GM12878 (cell line): ENCODE measurements around the gene EVI5L. TPM values are rescaled to one million over a fixed set of nuclear protein-coding genes. Genes with fewer than 3 reads are reported as not detected.
A peak's percentile ranks its signal among the peaks of the same experiment; 100 is the strongest.

Experiments
- ATAC-seq: fragments of 200-7000 bp; cut with Tn5 transposase; 3 replicates; pipeline ENCODE4 v1.9.1; 2020; ENCODE audit warnings: mild to moderate bottlenecking, moderate library complexity
- BruUV-seq: library from RNA; stranded (reverse); fragments of 400-500 nt; replicated peaks from 2 replicates; lab custom pipeline; 2021; lab: Mats Ljungman, UMichigan
- CTCF ChIA-PET: fragments of 300-600 bp; sonication (Branson Sonifier 250); formaldehyde crosslinking; extraction: SDS; loops from one replicate; lab custom pipeline; 2021; ENCODE audit warnings: inconsistent platforms; lab: Yijun Ruan, JAX
- POLR2A ChIA-PET: fragments of 350-600 bp; formaldehyde crosslinking; extraction: SDS; loops from one replicate; lab custom pipeline; 2021; ENCODE audit warnings: inconsistent platforms; lab: Charles Lee
- RAD21 ChIA-PET: fragments of 300-600 bp; sonication (Branson Sonifier 250); formaldehyde crosslinking; loops from one replicate; lab custom pipeline; 2023; ENCODE audit warnings: antibody characterized with exemption; ENCODE audit not compliant: unreplicated experiment; lab: Charles Lee
- SMC1A ChIA-PET: fragments of 300-600 bp; sonication (Branson Sonifier 250); formaldehyde crosslinking; loops from one replicate; lab custom pipeline; 2023; ENCODE audit not compliant: unreplicated experiment, uncharacterized antibody; lab: Charles Lee
- DNase-seq: peaks from one replicate; pipeline ENCODE4 v3.0.0-alpha.2; 2011; ENCODE audit warnings: low read depth, low spot score
- FAIRE-seq: peaks from 3 replicates; lab custom pipeline; 2011; peaks lifted over from hg19 to GRCh38; lab: Jason Lieb, UNC
- H2AFZ ChIP-seq: 2 replicates; pipeline ENCODE4 v1.6.0; 2011; ENCODE audit warnings: low read depth, low read length, control low read depth; ENCODE audit not compliant: control insufficient read depth
- H3K27ac ChIP-seq: 2 replicates; pipeline ENCODE4 v1.5.1; 2011; ENCODE audit warnings: control low read depth; ENCODE audit not compliant: control insufficient read depth, insufficient read depth
- H3K27me3 ChIP-seq, 2 experiments: replicated peaks in 1 of 2; 2 replicates each; pipeline versions ENCODE4 v1.6.0 to v1.6.1; 2011; ENCODE audit warnings: low read length in 1 of 2; ENCODE audit not compliant: control insufficient read depth in 2 of 2, insufficient read depth in 2 of 2
- H3K36me3 ChIP-seq, 2 experiments: 2 replicates each; pipeline ENCODE4 v1.5.1; 2011; ENCODE audit warnings: low read length in 1 of 2; ENCODE audit not compliant: control insufficient read depth in 2 of 2, insufficient read depth in 2 of 2
- H3K4me1 ChIP-seq: 2 replicates; pipeline ENCODE4 v1.6.1; 2011; ENCODE audit warnings: mild to moderate bottlenecking, low read length, moderate library complexity, mixed read lengths; ENCODE audit not compliant: control insufficient read depth, insufficient read depth
- H3K4me2 ChIP-seq: 2 replicates; pipeline ENCODE4 v1.6.0; 2011; ENCODE audit warnings: control low read depth; ENCODE audit not compliant: control insufficient read depth, insufficient read depth
- H3K4me3 ChIP-seq: fragments of 200-600 bp; sonication (generic); 2 replicates; pipeline ENCODE4 v1.5.1; 2016
- H3K79me2 ChIP-seq: 2 replicates; pipeline ENCODE4 v1.6.0; 2011; ENCODE audit warnings: low read length; ENCODE audit not compliant: control insufficient read depth, insufficient read depth
- H3K9ac ChIP-seq: 2 replicates; pipeline ENCODE4 v1.8.0; 2011; ENCODE audit warnings: low read length, control low read depth, mixed read lengths; ENCODE audit not compliant: control insufficient read depth, insufficient read depth
- H3K9me3 ChIP-seq: replicated peaks from 3 replicates; pipeline ENCODE4 v1.5.1; 2011; ENCODE audit warnings: mild to moderate bottlenecking, low read length; ENCODE audit not compliant: control insufficient read depth, insufficient read depth
- H4K20me1 ChIP-seq: 2 replicates; pipeline ENCODE4 v1.6.0; 2011; ENCODE audit not compliant: control insufficient read depth, insufficient read depth
- CHD1 ChIP-seq: IDR thresholded peaks from 2 replicates; pipeline ENCODE4 v1.6.1; 2012; ENCODE audit warnings: low read depth, low read length, improper control_type of control experiment
- E2F4 ChIP-seq: IDR thresholded peaks from 2 replicates; pipeline ENCODE4 v1.6.1; 2012; ENCODE audit warnings: low read depth, low read length, improper control_type of control experiment
- MLLT1 ChIP-seq: fragments of 450-650 bp; IDR thresholded peaks from 2 replicates; pipeline ENCODE4 v1.6.1; 2016; ENCODE audit warnings: mild to moderate bottlenecking
- POLR2A ChIP-seq: IDR thresholded peaks from 2 replicates; pipeline ENCODE4 v1.6.1; 2011; ENCODE audit warnings: low read depth, mild to moderate bottlenecking, low read length
- STAT3 ChIP-seq: IDR thresholded peaks from 2 replicates; pipeline ENCODE4 v1.6.1; 2011; ENCODE audit warnings: low read depth, low read length, improper control_type of control experiment
- ZNF207 ChIP-seq: fragments of 450-650 bp; IDR thresholded peaks from 2 replicates; pipeline ENCODE4 v1.6.1; 2014; ENCODE audit warnings: antibody characterized with exemption, mild to moderate bottlenecking, borderline replicate concordance
- WGBS: methylation state at CpG from one replicate; pipeline ENCODE4 v1.1.6; 2016; ENCODE audit warnings: low lambda C conversion rate; ENCODE audit not compliant: insufficient replicate concordance, insufficient coverage; ENCODE audit errors: missing lambda C conversion rate; 5-methylcytosine and 5-hydroxymethylcytosine counted together
- in situ Hi-C: fragments of 300-500 bp; cut with MboI; formaldehyde crosslinking; loops from 9 replicates; pipeline ENCODE4 v1.14.3; 2018; ENCODE audit warnings: mixed read lengths
- intact Hi-C: fragments of 100-400 bp; cut with micrococcal nuclease; formaldehyde crosslinking; loops from one replicate; pipeline ENCODE4 v1.14.2; 2022; ENCODE audit not compliant: unreplicated experiment
- polyA plus RNA-seq, 11 experiments: library from polyadenylated mRNA; depleted of rRNA in 4 of 11; unstranded in 6 of 11; stranded (reverse) in 5 of 11; fragments of >200 nt; fragmentation: Nextera tagmentation in 4 of 11; fragmentation: Illumina TruSeq in 1 of 11; extraction: Ambion mirVana in 4 of 11; extraction: Trizol in 1 of 11; gene quantifications; 1 replicate in 1 of 11; 2 replicates in 10 of 11; pipeline versions ENCODE4 v1.2.1 to v1.2.3, GENCODE V29; 2011 to 2016; ENCODE audit warnings: inconsistent platforms in 2 of 11, missing spikeins in 2 of 11, low read depth in 1 of 11
- total RNA-seq, 4 experiments: library from RNA; depleted of rRNA in 3 of 4; stranded (reverse); fragments of >200 nt in 3 of 4; fragmentation: Illumina TruSeq in 1 of 4; extraction: Trizol in 1 of 4; gene quantifications; 2 replicates each; pipeline versions ENCODE4 v1.2.1 to v1.2.3, GENCODE V29; 2013 to 2021

EVI5L gene
- total and polyA plus RNA-seq, 10 of the 15 experiments (the other 5 are each of a cell fraction or from before 2014, with no cell fraction given): 0.23 to 13.8 (median 5.0) TPM

GRCh38 chr19:7905268-7905667 is 75.2 kb downstream of the EVI5L start (continued):
- no peak for TF ChIP-seq STAT3
- no peak for TF ChIP-seq CHD1
- TF ChIP-seq ZNF207: no peak
- no peak for TF ChIP-seq MLLT1
- TF ChIP-seq, all 136 proteins: peak for 0

- peaks cover 36% of the 10 kb centered on the region for H3K79me2 ChIP-seq
- ATAC-seq (no peak), FAIRE-seq (no peak)
- WGBS: 94% methylated on average over 8 of the region's 10 CpGs
- POLR2A ChIA-PET: interaction anchor here (0.6 kb wide), 1 partner anchor 364 kb away, joined by 4 read pairs; no protein-coding TSS in a partner anchor
- BruUV-seq: no TSS peak
- intact Hi-C loops: loop anchor here (10.0 kb wide), 1 partner anchor 221 kb away; the partner anchor contains the start of gene TRAPPC5
- no peaks in the 10 kb centered on the region for H3K9me3 ChIP-seq
- peak overlapping the region; percentile 38; the same call in 1 of the 2 replicates for H3K4me2 ChIP-seq
- in situ Hi-C loops: no loop called here
- no peak for TF ChIP-seq E2F4
- TF ChIP-seq POLR2A: peak; percentile 18; the same call in 1 of the 2 replicates
- TF ChIP-seq, all 136 proteins: peak for 1
- H3K4me1 ChIP-seq: peaks cover 14% of the 10 kb centered on the region
- no peak overlapping the region for H3K9ac ChIP-seq
- no peak overlapping the region for H2AFZ ChIP-seq
- SMC1A ChIA-PET: no interaction called here
- no peak overlapping the region for H3K27ac ChIP-seq
- H4K20me1 ChIP-seq: peaks cover 9% of the 10 kb centered on the region; the same call in 1 of the 2 replicates
- H3K27me3 ChIP-seq: no peaks in the 10 kb centered on the region
- DNase-seq: no peak
- CTCF ChIA-PET: no interaction called here
- peaks cover 0 to 5% of the 10 kb centered on the region in 2 experiments; a peak in 2 of 4 replicates for H3K36me3 ChIP-seq
- RAD21 ChIA-PET: no interaction called here
- H3K4me3 ChIP-seq: no peak overlapping the region
Observed at GRCh38 chr19:7905859-7906258, 75.8 kb downstream of the EVI5L start.
